HepG2 (cell line): ENCODE data around the gene SHANK2. TPM values are rescaled to one million over a fixed set of nuclear protein-coding genes. Genes with fewer than 3 reads are reported as not detected.

Experiments
- AGO2 ChIP-seq: fragments of 200-400 bp; formaldehyde crosslinking; optimal IDR thresholded peaks from 2 replicates; pipeline ENCODE3; 2017; ENCODE audit warnings: mild to moderate bottlenecking, low read depth, low read length, moderate library complexity
- CEBPG ChIP-seq: IDR thresholded peaks from 2 replicates; pipeline ENCODE4 v1.6.1; 2016
- DR1 ChIP-seq: sonication (generic); formaldehyde crosslinking; IDR thresholded peaks from 2 replicates; pipeline ENCODE4 v1.8.0; 2021; ENCODE audit warnings: mild to moderate bottlenecking, missing genetic modification reagents, inconsistent platforms
- ELK4 ChIP-seq: sonication (generic); formaldehyde crosslinking; IDR thresholded peaks from 2 replicates; pipeline ENCODE4 v1.9.0; 2021; ENCODE audit warnings: missing genetic modification reagents, borderline replicate concordance
- FOXC1 ChIP-seq: sonication (generic); formaldehyde crosslinking; IDR thresholded peaks from 2 replicates; pipeline ENCODE4 v1.8.0; 2022; ENCODE audit warnings: mild to moderate bottlenecking, missing genetic modification reagents, borderline replicate concordance
- HNRNPH1 ChIP-seq: fragments of 200-400 bp; formaldehyde crosslinking; optimal IDR thresholded peaks from 2 replicates; pipeline ENCODE3; 2017; ENCODE audit warnings: mild to moderate bottlenecking, low read depth, low read length
- KLF15 ChIP-seq: sonication (generic); formaldehyde crosslinking; IDR thresholded peaks from 2 replicates; pipeline ENCODE4 v1.8.1; 2023; ENCODE audit warnings: borderline replicate concordance, mild to moderate bottlenecking, inconsistent platforms, missing genetic modification reagents, mixed read lengths
- PHF5A ChIP-seq: IDR thresholded peaks from one replicate; pipeline ENCODE4 v1.6.1; 2018; ENCODE audit warnings: low read depth, missing genetic modification reagents; ENCODE audit not compliant: unreplicated experiment
- PRDM4 ChIP-seq: sonication (generic); formaldehyde crosslinking; IDR thresholded peaks from 2 replicates; pipeline ENCODE4 v1.9.0; 2021; ENCODE audit warnings: missing genetic modification reagents, borderline replicate concordance
- RBAK ChIP-seq: sonication (generic); formaldehyde crosslinking; IDR thresholded peaks from 2 replicates; pipeline ENCODE4 v1.5.1; 2020; ENCODE audit warnings: mild to moderate bottlenecking, missing genetic modification reagents
- SMAD1 ChIP-seq: sonication (generic); formaldehyde crosslinking; IDR thresholded peaks from 2 replicates; pipeline ENCODE4 v1.4.0; 2020; ENCODE audit warnings: missing genetic modification reagents, low read depth, mild to moderate bottlenecking, borderline replicate concordance
- STAT6 ChIP-seq: sonication (generic); formaldehyde crosslinking; IDR thresholded peaks from 2 replicates; pipeline ENCODE4 v1.4.0; 2020; ENCODE audit warnings: missing genetic modification reagents, mild to moderate bottlenecking, borderline replicate concordance
- ZBTB46 ChIP-seq: sonication (generic); formaldehyde crosslinking; IDR thresholded peaks from 2 replicates; pipeline ENCODE4 v1.4.0; 2020; ENCODE audit warnings: mild to moderate bottlenecking, missing genetic modification reagents, borderline replicate concordance
- ZC3H13 ChIP-seq: sonication (generic); formaldehyde crosslinking; IDR thresholded peaks from 2 replicates; pipeline ENCODE4 v1.8.1; 2023; ENCODE audit warnings: mild to moderate bottlenecking, missing genetic modification reagents, moderate library complexity
- ZNF232 ChIP-seq: sonication (generic); formaldehyde crosslinking; IDR thresholded peaks from 2 replicates; pipeline ENCODE4 v1.4.0; 2020; ENCODE audit warnings: missing genetic modification reagents, borderline replicate concordance
- ZNF33B ChIP-seq: sonication (generic); formaldehyde crosslinking; IDR thresholded peaks from 2 replicates; pipeline ENCODE4 v1.5.1; 2020; ENCODE audit warnings: mild to moderate bottlenecking, missing genetic modification reagents
- ZNF354B ChIP-seq: sonication (generic); formaldehyde crosslinking; IDR thresholded peaks from 2 replicates; pipeline ENCODE4 v1.8.0; 2022; ENCODE audit warnings: mild to moderate bottlenecking, missing genetic modification reagents
- ZNF562 ChIP-seq: sonication (generic); formaldehyde crosslinking; IDR thresholded peaks from 2 replicates; pipeline ENCODE4 v1.8.0; 2022; ENCODE audit warnings: missing genetic modification reagents, borderline replicate concordance
- ZNF883 ChIP-seq: sonication (generic); formaldehyde crosslinking; IDR thresholded peaks from 2 replicates; pipeline ENCODE4 v1.5.1; 2020; ENCODE audit warnings: mild to moderate bottlenecking, missing genetic modification reagents; ENCODE audit errors: not compliant biosample characterization
- polyA plus RNA-seq, 8 experiments: library from polyadenylated mRNA; depleted of rRNA in 3 of 8; stranded (reverse) in 7 of 8; unstranded in 1 of 8; fragments of >200 nt; fragmentation: Illumina TruSeq in 4 of 8; extraction: Trizol in 4 of 8; gene quantifications; 2 replicates each; pipeline versions ENCODE4 v1.2.1 to v1.2.3, GENCODE V29; 2011 to 2016; ENCODE audit warnings: low read depth in 4 of 8, missing spikeins in 1 of 8, mixed read lengths in 1 of 8; ENCODE audit not compliant: insufficient read depth in 1 of 8
- total RNA-seq, 5 experiments: library from RNA; depleted of rRNA; stranded (reverse); fragments of >200 nt; fragmentation: Illumina TruSeq; extraction: Trizol; gene quantifications; 2 replicates each; pipeline ENCODE4 v1.2.3, GENCODE V29; 2016; ENCODE audit warnings: low read depth in 1 of 5

Gene SHANK2
- total and polyA plus RNA-seq, 2 of the 13 experiments (the other 11 are each of a cell fraction or from before 2014, with no cell fraction given) = 10.2 to 13.0 TPM

- TF ChIP-seq ZNF883 (CRISPR knock-in tag) = no peak
- TF ChIP-seq AGO2 = no peak
- TF ChIP-seq DR1 = 0 out of 2 replicates have a peak, but pooled peaks have one; percentile 28
- TF ChIP-seq ZNF33B = no peak
- no peak for TF ChIP-seq PRDM4 (CRISPR knock-in tag)
- peak; percentile 33; the same call in 1 of the 2 replicates for TF ChIP-seq FOXC1 (CRISPR knock-in tag)
- TF ChIP-seq ZBTB46 (CRISPR knock-in tag) = no peak
- TF ChIP-seq ZC3H13 = no peak; the same call in 1 of the 2 replicates
- peak; percentile 94; the same call in 1 of the 2 replicates for TF ChIP-seq ZNF232 (CRISPR knock-in tag)
- TF ChIP-seq PHF5A (CRISPR knock-in tag) = no peak
- TF ChIP-seq STAT6 (CRISPR knock-in tag) = peak; percentile 55; the same call in 1 of the 2 replicates
- TF ChIP-seq SMAD1 = no peak
- no peak for TF ChIP-seq ELK4
- no peak for TF ChIP-seq ZNF354B
- TF ChIP-seq HNRNPH1 = no peak
- TF ChIP-seq KLF15 (CRISPR knock-in tag) = no peak
- no peak for TF ChIP-seq ZNF562 (CRISPR knock-in tag)
- peak; percentile 100 for TF ChIP-seq CEBPG (CRISPR knock-in tag)
- no peak for TF ChIP-seq RBAK (CRISPR knock-in tag)
Observed at GRCh38 chr11:71240865-71241691, 11.3 kb downstream of the SHANK2 start (continued).
